ENCODE data around the gene HLA-DQA2.
"Not testable (repeated sequence)": the region's sequence is repeated elsewhere in the genome, so short reads cannot be mapped to it uniquely, and the experiment has no call there.

Gene HLA-DQA2

GRCh38 chr6:32741031-32741960 lies at the start of gene HLA-DQA2:
HLA-DQA2 (plus strand) TSS chr6:32741391; CDS start chr6:32741444, 53 bp downstream.
- DNase-seq (ENCODE audit: low read depth) = no peak

- peak; percentile 47 for DNase-seq (ENCODE audit: low read depth)
These were observed 49.2 kb upstream of the HLA-DQA2 start for GRCh38 chr6:32692019-32692418.

- DNase-seq (ENCODE audit: low read depth) = no peak
These were observed 44.2 kb upstream of the HLA-DQA2 start for GRCh38 chr6:32697031-32697430.

GRCh38 chr6:32700391-32701040 lies 40.7 kb upstream of the HLA-DQA2 start:
- DNase-seq (ENCODE audit: low read depth) = peak; percentile 65

GRCh38 chr6:32703347-32703746 lies 37.8 kb upstream of the HLA-DQA2 start:
- DNase-seq (ENCODE audit: low read depth) = no peak

GRCh38 chr6:32705164-32705563 lies 36.0 kb upstream of the HLA-DQA2 start:
- DNase-seq (ENCODE audit: low read depth) = not testable (repeated sequence)

- no peak for DNase-seq (ENCODE audit: low read depth)
These were observed 31.6 kb upstream of the HLA-DQA2 start for GRCh38 chr6:32709625-32710024.

- no peak for DNase-seq (ENCODE audit: low read depth)
These were observed 27.9 kb upstream of the HLA-DQA2 start for GRCh38 chr6:32713241-32713640.

GRCh38 chr6:32716396-32716795 lies 24.8 kb upstream of the HLA-DQA2 start:
- DNase-seq (ENCODE audit: low read depth) = no peak

- DNase-seq (ENCODE audit: low read depth) = no peak
These were observed 22.3 kb upstream of the HLA-DQA2 start for GRCh38 chr6:32718879-32719278.

- DNase-seq (ENCODE audit: low read depth) = no peak
These were observed 3.1 kb upstream of the HLA-DQA2 start for GRCh38 chr6:32738126-32738525.

- DNase-seq (ENCODE audit: low read depth) = no peak
These were observed 1.2 kb downstream of the HLA-DQA2 start for GRCh38 chr6:32742374-32742773.

- no peak for DNase-seq (ENCODE audit: low read depth)
These were observed 3.6 kb downstream of the HLA-DQA2 start for GRCh38 chr6:32744776-32745175.

GRCh38 chr6:32745649-32746048 lies 4.5 kb downstream of the HLA-DQA2 start:
- DNase-seq (ENCODE audit: low read depth) = not testable (repeated sequence)

- DNase-seq (ENCODE audit: low read depth) = peak; percentile 46
These were observed 11.4 kb downstream of the HLA-DQA2 start for GRCh38 chr6:32752580-32752979.

GRCh38 chr6:32759669-32760068 lies 18.5 kb downstream of the HLA-DQA2 start:
- DNase-seq (ENCODE audit: low read depth) = no peak

GRCh38 chr6:32761072-32761471 lies 19.9 kb downstream of the HLA-DQA2 start:
- no peak for DNase-seq (ENCODE audit: low read depth)

GRCh38 chr6:32761548-32761947 lies 20.4 kb downstream of the HLA-DQA2 start:
- DNase-seq (ENCODE audit: low read depth) = no peak

GRCh38 chr6:32763421-32763820 lies 22.2 kb downstream of the HLA-DQA2 start, which contains the start of gene HLA-DQB2:
HLA-DQB2 (minus strand) TSS chr6:32763532; CDS start chr6:32763470, 62 bp downstream.
- no peak for DNase-seq (ENCODE audit: low read depth)

GRCh38 chr6:32764048-32764447 lies 22.9 kb downstream of the HLA-DQA2 start:
- DNase-seq (ENCODE audit: low read depth) = no peak

GRCh38 chr6:32772656-32773055 lies 31.5 kb downstream of the HLA-DQA2 start:
- DNase-seq (ENCODE audit: low read depth) = no peak

- peak; percentile 5 for DNase-seq (ENCODE audit: low read depth)
These were observed 33.2 kb downstream of the HLA-DQA2 start for GRCh38 chr6:32774426-32774825.

GRCh38 chr6:32775071-32775470 lies 33.9 kb downstream of the HLA-DQA2 start:
- no peak for DNase-seq (ENCODE audit: low read depth)

Measured in ELR (cell line).